ENCODE measurements around the gene NADK. TPM values are rescaled to one million over a fixed set of nuclear protein-coding genes. Genes with fewer than 3 reads are reported as not detected.

The NADK gene
- total and polyA plus RNA-seq, 10 of the 15 experiments (the other 5 are each of a cell fraction or from before 2014, with no cell fraction given) = 1.1 to 93.2 (median 46.9) TPM

- in situ Hi-C loops (cut with MboI) (no loop called here), intact Hi-C loops (cut with micrococcal nuclease; ENCODE audit: unreplicated experiment) (loop anchor here (5.0 kb wide), 1 partner anchor 80 kb away; no protein-coding TSS in a partner anchor)
- Histone ChIP-seq H3K4me3 (no peak overlapping the region), H3K79me2 (ENCODE audit: control insufficient read depth, insufficient read depth, low read length) (peaks cover 56% of the 10 kb centered on the region), H3K9me3 (replicated peaks; ENCODE audit: control insufficient read depth, insufficient read depth, low read length) (no peaks in the 10 kb centered on the region), H2AFZ (ENCODE audit: control insufficient read depth, low read depth, low read length) (no peak overlapping the region), H3K27me3 (replicated peaks in 1 of 2; ENCODE audit: control insufficient read depth in 2 of 2, insufficient read depth in 2 of 2, low read length in 1 of 2) (no peaks in the 10 kb centered on the region), H3K36me3 (ENCODE audit: control insufficient read depth in 2 of 2, insufficient read depth in 2 of 2, low read length in 1 of 2) (peaks cover 12 to 26% of the 10 kb centered on the region in 2 experiments), H3K4me1 (ENCODE audit: control insufficient read depth, insufficient read depth, low read length) (peaks cover 31% of the 10 kb centered on the region), H4K20me1 (ENCODE audit: control insufficient read depth, insufficient read depth) (peaks cover 9% of the 10 kb centered on the region; the same call in 1 of the 2 replicates), H3K9ac (ENCODE audit: control insufficient read depth, insufficient read depth, low read length) (no peak overlapping the region), H3K27ac (ENCODE audit: control insufficient read depth, insufficient read depth) (no peak overlapping the region), H3K4me2 (ENCODE audit: control insufficient read depth, insufficient read depth) (peak overlapping the region; percentile 93; the same call in 1 of the 2 replicates)
- WGBS (ENCODE audit: insufficient coverage, insufficient replicate concordance, low lambda C conversion rate, missing lambda C conversion rate) = 77% methylated on average over 14 of the region's 14 CpGs
- TF ChIP-seq RCOR1 (conservative IDR thresholded peaks at IDR 0.05; ENCODE audit: low read depth, low read length) (no peak), LARP7 (IDR thresholded peaks at IDR 0.05) (no peak), CHD2 (IDR thresholded peaks at IDR 0.05; ENCODE audit: borderline replicate concordance, low read depth, low read length) (no peak), ELK1 (IDR thresholded peaks at IDR 0.05; ENCODE audit: low read depth, low read length) (no peak), TBL1XR1 (IDR thresholded peaks at IDR 0.05; ENCODE audit: low read depth, low read length) (no peak), ZBED1 (IDR thresholded peaks at IDR 0.05; ENCODE audit: borderline replicate concordance) (no peak), MTA2 (IDR thresholded peaks at IDR 0.05; ENCODE audit: low read depth) (no peak), HCFC1 (IDR thresholded peaks at IDR 0.05; ENCODE audit: low read length) (no peak), TCF3 (IDR thresholded peaks at IDR 0.05; ENCODE audit: borderline replicate concordance, insufficient read depth, low read depth, low read length) (no peak), CBFB (IDR thresholded peaks at IDR 0.05; ENCODE audit: low read depth) (no peak), SUPT20H (IDR thresholded peaks at IDR 0.05; ENCODE audit: borderline replicate concordance, control insufficient read depth, low read depth, low read length) (no peak), NRF1 (conservative IDR thresholded peaks at IDR 0.05; ENCODE audit: low read depth, low read length) (no peak), POLR2AphosphoS5 (IDR thresholded peaks at IDR 0.05; ENCODE audit: low read length) (no peak), SMAD1 (IDR thresholded peaks at IDR 0.05; ENCODE audit: low read depth, partially characterized antibody) (no peak), EED (IDR thresholded peaks at IDR 0.05; ENCODE audit: low read depth) (no peak), SIN3A (IDR thresholded peaks at IDR 0.05; ENCODE audit: low read depth, low read length) (no peak), TARDBP (IDR thresholded peaks at IDR 0.05; ENCODE audit: borderline replicate concordance) (no peak), SP1 (IDR thresholded peaks at IDR 0.05; ENCODE audit: low read depth, low read length) (no peak), SMC3 (IDR thresholded peaks at IDR 0.05; ENCODE audit: borderline replicate concordance, low read length) (no peak)
- TF ChIP-seq, protein P1, sequence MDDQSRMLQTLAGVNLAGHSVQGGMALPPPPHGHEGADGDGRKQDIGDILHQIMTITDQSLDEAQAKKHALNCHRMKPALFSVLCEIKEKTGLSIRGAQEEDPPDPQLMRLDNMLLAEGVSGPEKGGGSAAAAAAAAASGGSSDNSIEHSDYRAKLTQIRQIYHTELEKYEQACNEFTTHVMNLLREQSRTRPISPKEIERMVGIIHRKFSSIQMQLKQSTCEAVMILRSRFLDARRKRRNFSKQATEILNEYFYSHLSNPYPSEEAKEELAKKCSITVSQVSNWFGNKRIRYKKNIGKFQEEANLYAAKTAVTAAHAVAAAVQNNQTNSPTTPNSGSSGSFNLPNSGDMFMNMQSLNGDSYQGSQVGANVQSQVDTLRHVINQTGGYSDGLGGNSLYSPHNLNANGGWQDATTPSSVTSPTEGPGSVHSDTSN (IDR thresholded peaks at IDR 0.05; ENCODE audit: insufficient replicate concordance, low read depth, low read length) = no peak
- ATAC-seq (no peak), FAIRE-seq (no peak), DNase-seq (ENCODE audit: low read depth, low spot score) (no peak)
- ChIA-PET POLR2A (interaction anchor here (0.5 to 2.3 kb wide), 6 partner anchors 12 to 50 kb away, joined by 3 to 7 read pairs (median 3); no protein-coding TSS in a partner anchor), SMC1A (ENCODE audit: uncharacterized antibody, unreplicated experiment) (interaction anchor here (0.5 to 2.6 kb wide), 13 partner anchors 10 to 79 kb away, joined by 3 to 14 read pairs (median 4); partner anchors contain the start of gene NADK), RAD21 (ENCODE audit: unreplicated experiment) (interaction anchor here (0.8 to 1.4 kb wide), 3 partner anchors 17 to 55 kb away, joined by 3 to 5 read pairs (median 4); no protein-coding TSS in a partner anchor), CTCF (interaction anchor here (1.4 to 3.6 kb wide), 4 partner anchors 11 to 79 kb away, joined by 3 to 15 read pairs (median 4); no protein-coding TSS in a partner anchor)
- BruUV-seq (replicated peaks) = no TSS peak
These were observed 49.0 kb upstream of the NADK start for GRCh38 chr1:1827089-1827848.
